Stimulated activated CD4-positive, alpha-beta T cell treated with anti-CD3 and anti-CD28 coated beads, Interleukin-4, amount 100 ng/mL, for 4 hours (primary cell): ENCODE data around the gene HM13.
"Not testable (repeated sequence)": the region's sequence is repeated elsewhere in the genome, so short reads cannot be mapped to it uniquely, and the experiment has no call there.

ENCODE experiments used
- DNase-seq, 2 experiments: peaks; one replicate each; pipeline ENCODE4 v3.0.0-alpha.2; 2020

Gene HM13

GRCh38 chr20:31543966-31544598 is 29.8 kb downstream of the HM13 start:
- DNase-seq, result no peak

GRCh38 chr20:31544600-31544999 is 30.4 kb downstream of the HM13 start:
- no peak for DNase-seq

GRCh38 chr20:31545621-31546040 is 31.4 kb downstream of the HM13 start:
- not testable (repeated sequence) for DNase-seq

- peak; percentile 71 to 79 for DNase-seq
These were observed 32.9 kb downstream of the HM13 start for GRCh38 chr20:31547017-31547675.

- no peak for DNase-seq
These were observed 33.6 kb downstream of the HM13 start for GRCh38 chr20:31547720-31548298.

GRCh38 chr20:31548820-31549512 is 34.7 kb downstream of the HM13 start:
- no peak for DNase-seq

GRCh38 chr20:31549513-31549880 is 35.3 kb downstream of the HM13 start:
- DNase-seq, result no peak

- DNase-seq, result no peak
These were observed 35.9 kb downstream of the HM13 start for GRCh38 chr20:31550099-31550498.

GRCh38 chr20:31551163-31552081 is 37.2 kb downstream of the HM13 start:
- no peak for DNase-seq

GRCh38 chr20:31555203-31555775 is 41.0 kb downstream of the HM13 start:
- no peak for DNase-seq

GRCh38 chr20:31559704-31560093 is 45.5 kb downstream of the HM13 start:
- no peak for DNase-seq

- DNase-seq, result peak; percentile 62 to 71
These were observed 46.0 kb downstream of the HM13 start for GRCh38 chr20:31560094-31560745.

GRCh38 chr20:31560746-31561598 is 46.7 kb downstream of the HM13 start:
- DNase-seq, result no peak

GRCh38 chr20:31562241-31562640 is 48.0 kb downstream of the HM13 start:
- no peak for DNase-seq

- no peak for DNase-seq
These were observed 50.0 kb downstream of the HM13 start for GRCh38 chr20:31564284-31564683.

- DNase-seq, result no peak
These were observed 51.6 kb downstream of the HM13 start for GRCh38 chr20:31565699-31566318.

GRCh38 chr20:31566319-31566657 is 52.0 kb downstream of the HM13 start:
- no peak for DNase-seq

GRCh38 chr20:31566658-31567379 is 52.6 kb downstream of the HM13 start:
- peak in 1 of 2 experiments; percentile 56 for DNase-seq

GRCh38 chr20:31567380-31567720 is 53.1 kb downstream of the HM13 start:
- no peak for DNase-seq
